Activated B cell treated with CpG ODN at 0.5 μM for 24 hours (primary cell): ENCODE data around the gene COPE. TPM values are rescaled to one million over a fixed set of nuclear protein-coding genes. Genes with fewer than 3 reads are reported as not detected.

ENCODE experiments used
- ATAC-seq: fragments of 200-7000 bp; cut with Tn5 transposase; one replicate; pipeline ENCODE4 v1.10.0; 2021; ENCODE audit warnings: low read depth, mild to moderate bottlenecking, moderate library complexity
- CTCF ChIA-PET: fragments of 350-600 bp; sonication (Branson Sonifier 250); formaldehyde crosslinking; loops from one replicate; lab custom pipeline; 2021; ENCODE audit warnings: antibody characterized with exemption; lab: Charles Lee
- POLR2A ChIA-PET: fragments of 350-600 bp; sonication (Branson Sonifier 250); formaldehyde crosslinking; loops from one replicate; lab custom pipeline; 2021; ENCODE audit warnings: antibody characterized with exemption; lab: Charles Lee
- DNase-seq: peaks from one replicate; pipeline ENCODE4 v3.0.0; 2022
- H3K27ac Mint-ChIP-seq: one replicate; pipeline ENCODE4 v1.8.0; 2020; ENCODE audit warnings: mixed read lengths
- H3K27me3 Mint-ChIP-seq: one replicate; pipeline ENCODE4 v1.8.0; 2021; ENCODE audit warnings: mixed read lengths
- H3K36me3 Mint-ChIP-seq: one replicate; pipeline ENCODE4 v1.8.0; 2021; ENCODE audit warnings: low read depth, mixed read lengths
- H3K4me1 Mint-ChIP-seq: one replicate; pipeline ENCODE4 v1.8.0; 2021; ENCODE audit warnings: mixed read lengths
- H3K4me3 Mint-ChIP-seq: one replicate; pipeline ENCODE4 v1.8.0; 2020; ENCODE audit warnings: mild to moderate bottlenecking, mixed read lengths
- H3K9me3 Mint-ChIP-seq: one replicate; pipeline ENCODE4 v1.8.0; 2020; ENCODE audit warnings: mixed read lengths
- CTCF ChIP-seq: fragments of 200-600 bp; IDR thresholded peaks from one replicate; pipeline ENCODE4 v1.8.0; 2022; ENCODE audit warnings: antibody characterized with exemption, mild to moderate bottlenecking
- intact Hi-C: fragments of 100-400 bp; cut with micrococcal nuclease; formaldehyde crosslinking; loops from one replicate; pipeline ENCODE4 v1.15.1; 2024
- total RNA-seq: library from RNA; stranded (reverse); gene quantifications from 2 replicates; pipeline ENCODE4 v1.2.3, GENCODE V29; 2022

COPE gene
- total RNA-seq, 1 donor from 2014 or later, result 253 TPM

DNA sequence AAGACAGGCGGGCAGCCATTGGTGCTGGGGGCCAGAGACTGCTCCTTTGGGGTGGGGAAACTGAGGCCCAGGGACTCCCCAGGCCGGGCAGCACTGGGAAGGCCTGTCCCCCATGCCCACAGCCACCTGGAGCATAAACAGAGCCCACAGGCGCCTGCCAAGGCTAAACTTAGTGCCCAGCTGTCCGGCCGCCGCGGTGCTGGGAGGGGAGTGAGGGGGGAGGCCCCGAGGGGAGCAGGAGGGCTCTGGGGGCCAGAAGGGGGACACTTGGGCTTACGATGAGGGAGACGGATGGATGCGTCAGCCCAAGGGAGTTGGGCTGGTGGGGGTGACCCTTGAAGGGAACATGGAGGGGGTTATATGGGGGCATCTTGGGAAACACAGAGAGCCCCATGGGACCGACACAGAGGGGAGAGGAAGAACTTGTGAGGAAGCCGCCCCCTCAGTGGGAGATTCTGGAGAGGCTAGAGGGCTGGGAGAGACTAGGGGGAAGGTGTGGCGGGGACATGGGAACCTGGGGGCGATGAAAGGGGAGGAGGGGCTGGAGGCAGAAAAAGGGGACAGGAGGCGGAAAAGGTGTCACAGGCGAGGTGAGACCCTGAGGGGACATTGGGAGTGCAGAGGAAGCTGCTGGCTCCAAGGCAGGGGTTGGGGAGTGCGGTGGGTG lies 25.5 kb downstream of the COPE start:
- Mint-ChIP-seq H3K27me3 (peaks cover 27% of the 10 kb centered on the region), H3K4me3 (no peak overlapping the region), H3K27ac (no peak overlapping the region), H3K9me3 (no peaks in the 10 kb centered on the region), H3K36me3 (peaks cover 4% of the 10 kb centered on the region), H3K4me1 (peaks cover 18% of the 10 kb centered on the region)
- ChIA-PET CTCF (no interaction called here), POLR2A (no interaction called here)
- DNase-seq, result no peak
- intact Hi-C loops, result no loop called here
- no peak for ATAC-seq
- no peak for TF ChIP-seq CTCF

DNA sequence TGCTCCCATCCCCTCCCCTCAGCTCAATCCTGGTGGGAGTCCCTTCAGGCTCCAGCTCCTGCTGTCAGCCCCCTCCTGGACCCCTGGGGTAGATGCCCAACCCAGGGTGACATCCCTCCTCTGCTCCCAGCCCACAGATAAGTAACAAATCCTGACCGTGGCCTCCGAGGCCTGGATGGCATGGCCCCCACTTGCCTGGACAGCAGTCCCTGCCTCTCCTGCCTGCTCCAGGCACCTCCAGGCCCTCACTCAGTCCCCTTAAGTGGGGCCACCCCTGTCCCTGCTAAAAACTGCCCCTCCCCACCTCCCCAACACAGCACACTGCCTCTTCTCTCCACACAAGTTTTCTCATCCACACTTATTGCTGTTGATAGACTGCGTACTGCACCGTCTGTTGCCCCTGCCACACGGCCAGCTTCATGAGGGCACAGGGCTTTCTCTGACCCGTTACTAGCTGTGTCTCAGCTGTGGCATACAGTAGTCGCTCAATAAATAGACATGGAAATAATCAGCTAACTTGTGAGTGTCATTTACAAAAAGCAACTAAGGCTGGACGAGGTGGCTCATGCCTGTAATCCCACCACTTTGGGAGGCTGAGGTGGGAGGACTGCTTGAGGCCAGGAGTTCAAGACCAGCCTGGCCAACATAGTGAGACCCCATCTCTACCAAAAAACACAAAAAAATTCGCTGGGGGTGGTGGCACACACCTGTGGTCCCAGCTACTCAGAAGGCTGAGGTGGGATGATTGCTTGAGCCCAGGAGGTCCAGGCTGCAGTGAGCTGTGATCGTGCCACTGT lies 29.0 kb downstream of the COPE start:
- CTCF ChIA-PET, result no interaction called here
- H3K4me1 Mint-ChIP-seq, result peaks cover 6% of the 10 kb centered on the region
- intact Hi-C loops, result no loop called here
- H3K9me3 Mint-ChIP-seq, result no peaks in the 10 kb centered on the region
- H3K36me3 Mint-ChIP-seq, result no peaks in the 10 kb centered on the region
- no peak for TF ChIP-seq CTCF
- ATAC-seq, result no peak
- H3K27me3 Mint-ChIP-seq, result peaks cover 17% of the 10 kb centered on the region
- no peak for DNase-seq
- no peak overlapping the region for H3K27ac Mint-ChIP-seq
- POLR2A ChIA-PET, result no interaction called here
- no peak overlapping the region for H3K4me3 Mint-ChIP-seq

- no peak for TF ChIP-seq CTCF
- ATAC-seq (no peak), DNase-seq (no peak)
- H3K4me3 Mint-ChIP-seq, result no peak overlapping the region
- H3K27ac Mint-ChIP-seq, result no peak overlapping the region
- no peaks in the 10 kb centered on the region for H3K9me3 Mint-ChIP-seq
- intact Hi-C loops, result no loop called here
- CTCF ChIA-PET, result no interaction called here
- H3K4me1 Mint-ChIP-seq, result no peaks in the 10 kb centered on the region
- peaks cover 10% of the 10 kb centered on the region for H3K27me3 Mint-ChIP-seq
- POLR2A ChIA-PET, result no interaction called here
- H3K36me3 Mint-ChIP-seq, result no peaks in the 10 kb centered on the region
Measured at GRCh38 chr19:18886972-18887371, 32.2 kb downstream of the COPE start.

DNA sequence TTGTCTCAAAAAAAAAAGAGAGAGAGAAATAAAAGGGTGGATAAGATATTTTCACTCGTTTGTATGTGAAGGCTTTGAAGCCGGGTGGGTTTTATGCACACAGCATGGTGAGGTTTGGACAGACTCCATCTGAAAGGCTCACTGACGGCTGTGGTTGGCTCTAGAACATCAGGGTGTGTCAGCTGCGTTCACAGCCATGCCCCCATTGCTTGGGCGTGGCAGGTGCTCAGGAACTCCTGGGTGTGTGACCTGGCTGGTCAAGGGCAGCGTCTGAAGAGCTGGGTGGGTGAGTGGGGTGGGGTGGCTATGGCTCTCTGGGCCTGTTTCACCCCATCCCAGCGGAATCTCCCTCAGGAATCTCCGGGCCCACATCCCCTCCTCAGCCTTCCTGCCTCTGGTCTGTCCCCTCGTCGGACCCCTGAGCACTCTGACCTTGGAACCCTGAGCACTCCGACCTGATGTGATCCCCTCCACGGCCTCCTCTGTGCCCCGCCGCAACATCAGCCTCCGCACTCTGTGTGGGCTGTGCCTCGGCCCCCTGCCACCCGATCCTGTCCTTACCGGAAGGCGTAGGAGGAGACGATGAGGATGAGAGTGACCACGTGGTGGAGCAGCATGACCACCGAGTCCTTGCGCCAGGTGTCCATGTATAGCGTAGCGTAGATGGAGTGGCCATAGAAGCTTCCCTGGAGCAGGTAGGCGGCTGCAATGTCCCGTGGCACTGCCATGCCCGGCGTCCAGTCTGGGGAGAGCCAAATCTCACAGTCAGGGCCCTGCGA lies 35.5 kb downstream of the COPE start:
- DNase-seq (no peak), ATAC-seq (no peak)
- Mint-ChIP-seq H3K4me3 (no peak overlapping the region), H3K27me3 (peaks cover 4% of the 10 kb centered on the region), H3K36me3 (no peaks in the 10 kb centered on the region), H3K4me1 (no peaks in the 10 kb centered on the region), H3K27ac (no peak overlapping the region), H3K9me3 (no peaks in the 10 kb centered on the region)
- no peak for TF ChIP-seq CTCF
- CTCF ChIA-PET, result no interaction called here
- POLR2A ChIA-PET, result no interaction called here
- intact Hi-C loops, result no loop called here

DNA sequence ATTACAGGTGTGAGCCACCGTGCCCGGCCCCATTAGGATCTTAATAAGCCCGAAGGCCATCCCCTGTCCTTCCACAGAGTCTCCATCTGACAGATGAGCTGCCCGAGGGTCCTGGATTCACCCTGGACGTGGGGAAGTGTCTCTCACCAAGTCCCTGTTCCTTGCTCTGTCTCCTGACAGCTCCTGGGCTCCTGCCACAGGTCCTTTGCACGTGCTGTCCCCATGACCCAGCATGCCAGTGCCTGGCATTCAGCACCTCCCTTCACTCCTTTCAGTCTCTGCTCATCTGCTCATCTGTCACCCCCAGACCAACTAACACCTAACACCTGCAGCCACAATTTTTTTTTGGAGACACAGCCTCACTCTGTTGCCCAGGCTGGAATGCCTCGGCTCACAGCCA lies 37.7 kb downstream of the COPE start:
- Mint-ChIP-seq H3K27ac (no peak overlapping the region), H3K9me3 (peaks cover 3% of the 10 kb centered on the region), H3K27me3 (no peaks in the 10 kb centered on the region), H3K4me3 (no peak overlapping the region), H3K4me1 (no peaks in the 10 kb centered on the region), H3K36me3 (no peaks in the 10 kb centered on the region)
- ATAC-seq (no peak), DNase-seq (no peak)
- POLR2A ChIA-PET, result interaction anchor here (0.7 kb wide), 1 partner anchor 441 kb away, joined by 4 read pairs; no protein-coding TSS in a partner anchor
- intact Hi-C loops, result no loop called here
- TF ChIP-seq CTCF, result no peak
- CTCF ChIA-PET, result no interaction called here
